GM19023 (cell line): ENCODE measurements around the gene TRIM14.
A peak's percentile ranks its signal among the peaks of the same experiment; 100 is the strongest.
"Not testable (repeated sequence)": the region's sequence is repeated elsewhere in the genome, so short reads cannot be mapped to it uniquely, and the experiment has no call there.

ENCODE experiments used
- ATAC-seq: cut with Tn5 transposase; IDR thresholded peaks from one replicate; pipeline ENCODE4 v1.9.1; 2021; ENCODE audit warnings: mild to moderate bottlenecking, moderate library complexity; ENCODE audit not compliant: unreplicated experiment

The TRIM14 gene

GRCh38 chr9:98142182-98142907, 23.3 kb upstream of the TRIM14 start:
- ATAC-seq, result no peak

GRCh38 chr9:98140503-98140902, 21.5 kb upstream of the TRIM14 start:
- no peak for ATAC-seq

- ATAC-seq, result no peak
Measured at GRCh38 chr9:98136489-98136888, 17.5 kb upstream of the TRIM14 start.

GRCh38 chr9:98135938-98136337, 16.9 kb upstream of the TRIM14 start:
- no peak for ATAC-seq

- no peak for ATAC-seq
Measured at GRCh38 chr9:98135558-98135934, 16.5 kb upstream of the TRIM14 start.

- no peak for ATAC-seq
Measured at GRCh38 chr9:98134702-98135557, 15.9 kb upstream of the TRIM14 start.

GRCh38 chr9:98132806-98133631, 14.0 kb upstream of the TRIM14 start:
- no peak for ATAC-seq

GRCh38 chr9:98132158-98132557, 13.1 kb upstream of the TRIM14 start:
- ATAC-seq, result no peak

- no peak for ATAC-seq
Measured at GRCh38 chr9:98130576-98131228, 11.7 kb upstream of the TRIM14 start.

GRCh38 chr9:98130060-98130459, 11.0 kb upstream of the TRIM14 start:
- not testable (repeated sequence) for ATAC-seq

- no peak for ATAC-seq
Measured at GRCh38 chr9:98129451-98129881, 10.4 kb upstream of the TRIM14 start.

- ATAC-seq, result no peak
Measured at GRCh38 chr9:98128316-98128715, 9.3 kb upstream of the TRIM14 start.

GRCh38 chr9:98127226-98127625, 8.2 kb upstream of the TRIM14 start:
- ATAC-seq, result no peak

- no peak for ATAC-seq
Measured at GRCh38 chr9:98124637-98125426, 5.8 kb upstream of the TRIM14 start.

GRCh38 chr9:98124091-98124490, 5.1 kb upstream of the TRIM14 start:
- not testable (repeated sequence) for ATAC-seq

- no peak for ATAC-seq
Measured at GRCh38 chr9:98121058-98121457, 2.0 kb upstream of the TRIM14 start.

- ATAC-seq, result no peak
Measured at GRCh38 chr9:98120476-98120875, 1.5 kb upstream of the TRIM14 start.

- peak; percentile 56 for ATAC-seq
Measured at GRCh38 chr9:98117984-98118639, 910 bp downstream of the TRIM14 start.

GRCh38 chr9:98117097-98117496, 1.9 kb downstream of the TRIM14 start:
- ATAC-seq, result not testable (repeated sequence)
